ENCODE results near the gene CAMK4.

- no peak for TF ChIP-seq TAF1 (conservative IDR thresholded peaks at IDR 0.05)
- TF ChIP-seq, protein P1, sequence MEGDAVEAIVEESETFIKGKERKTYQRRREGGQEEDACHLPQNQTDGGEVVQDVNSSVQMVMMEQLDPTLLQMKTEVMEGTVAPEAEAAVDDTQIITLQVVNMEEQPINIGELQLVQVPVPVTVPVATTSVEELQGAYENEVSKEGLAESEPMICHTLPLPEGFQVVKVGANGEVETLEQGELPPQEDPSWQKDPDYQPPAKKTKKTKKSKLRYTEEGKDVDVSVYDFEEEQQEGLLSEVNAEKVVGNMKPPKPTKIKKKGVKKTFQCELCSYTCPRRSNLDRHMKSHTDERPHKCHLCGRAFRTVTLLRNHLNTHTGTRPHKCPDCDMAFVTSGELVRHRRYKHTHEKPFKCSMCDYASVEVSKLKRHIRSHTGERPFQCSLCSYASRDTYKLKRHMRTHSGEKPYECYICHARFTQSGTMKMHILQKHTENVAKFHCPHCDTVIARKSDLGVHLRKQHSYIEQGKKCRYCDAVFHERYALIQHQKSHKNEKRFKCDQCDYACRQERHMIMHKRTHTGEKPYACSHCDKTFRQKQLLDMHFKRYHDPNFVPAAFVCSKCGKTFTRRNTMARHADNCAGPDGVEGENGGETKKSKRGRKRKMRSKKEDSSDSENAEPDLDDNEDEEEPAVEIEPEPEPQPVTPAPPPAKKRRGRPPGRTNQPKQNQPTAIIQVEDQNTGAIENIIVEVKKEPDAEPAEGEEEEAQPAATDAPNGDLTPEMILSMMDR (IDR thresholded peaks at IDR 0.05; ENCODE audit: low read depth, low read length, missing input control): no peak
- no peak for TF ChIP-seq SP1 (IDR thresholded peaks at IDR 0.05)
- no peak for TF ChIP-seq GABPA (IDR thresholded peaks at IDR 0.05 in 1 of 2, conservative IDR thresholded peaks at IDR 0.05 in 1 of 2)
- no peak for TF ChIP-seq RAD21 (IDR thresholded peaks at IDR 0.05)
- no peak for TF ChIP-seq MAX (IDR thresholded peaks at IDR 0.05)
- TF ChIP-seq FOXA1 (IDR thresholded peaks at IDR 0.05): no peak
- TF ChIP-seq EGR1 (IDR thresholded peaks at IDR 0.05; ENCODE audit: low read depth in 2 of 2): no peak
- TF ChIP-seq, protein P2, sequence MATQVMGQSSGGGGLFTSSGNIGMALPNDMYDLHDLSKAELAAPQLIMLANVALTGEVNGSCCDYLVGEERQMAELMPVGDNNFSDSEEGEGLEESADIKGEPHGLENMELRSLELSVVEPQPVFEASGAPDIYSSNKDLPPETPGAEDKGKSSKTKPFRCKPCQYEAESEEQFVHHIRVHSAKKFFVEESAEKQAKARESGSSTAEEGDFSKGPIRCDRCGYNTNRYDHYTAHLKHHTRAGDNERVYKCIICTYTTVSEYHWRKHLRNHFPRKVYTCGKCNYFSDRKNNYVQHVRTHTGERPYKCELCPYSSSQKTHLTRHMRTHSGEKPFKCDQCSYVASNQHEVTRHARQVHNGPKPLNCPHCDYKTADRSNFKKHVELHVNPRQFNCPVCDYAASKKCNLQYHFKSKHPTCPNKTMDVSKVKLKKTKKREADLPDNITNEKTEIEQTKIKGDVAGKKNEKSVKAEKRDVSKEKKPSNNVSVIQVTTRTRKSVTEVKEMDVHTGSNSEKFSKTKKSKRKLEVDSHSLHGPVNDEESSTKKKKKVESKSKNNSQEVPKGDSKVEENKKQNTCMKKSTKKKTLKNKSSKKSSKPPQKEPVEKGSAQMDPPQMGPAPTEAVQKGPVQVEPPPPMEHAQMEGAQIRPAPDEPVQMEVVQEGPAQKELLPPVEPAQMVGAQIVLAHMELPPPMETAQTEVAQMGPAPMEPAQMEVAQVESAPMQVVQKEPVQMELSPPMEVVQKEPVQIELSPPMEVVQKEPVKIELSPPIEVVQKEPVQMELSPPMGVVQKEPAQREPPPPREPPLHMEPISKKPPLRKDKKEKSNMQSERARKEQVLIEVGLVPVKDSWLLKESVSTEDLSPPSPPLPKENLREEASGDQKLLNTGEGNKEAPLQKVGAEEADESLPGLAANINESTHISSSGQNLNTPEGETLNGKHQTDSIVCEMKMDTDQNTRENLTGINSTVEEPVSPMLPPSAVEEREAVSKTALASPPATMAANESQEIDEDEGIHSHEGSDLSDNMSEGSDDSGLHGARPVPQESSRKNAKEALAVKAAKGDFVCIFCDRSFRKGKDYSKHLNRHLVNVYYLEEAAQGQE (IDR thresholded peaks at IDR 0.05): no peak
- no peak for TF ChIP-seq JUND (IDR thresholded peaks at IDR 0.05)
- TF ChIP-seq RXRA (IDR thresholded peaks at IDR 0.05): no peak
- TF ChIP-seq NR2F2 (IDR thresholded peaks at IDR 0.05): no peak
- no peak for TF ChIP-seq ZBTB33 (IDR thresholded peaks at IDR 0.05)
- no peak for TF ChIP-seq YY1 (IDR thresholded peaks at IDR 0.05)
Measured at GRCh38 chr5:111447822-111448221, 223.6 kb downstream of the CAMK4 start.
